ENCODE measurements around the gene IGFL4. TPM values are rescaled to one million over a fixed set of nuclear protein-coding genes. Genes with fewer than 3 reads are reported as not detected.

The IGFL4 gene
- total RNA-seq, 4 donors from 2014 or later = not detected

DNA sequence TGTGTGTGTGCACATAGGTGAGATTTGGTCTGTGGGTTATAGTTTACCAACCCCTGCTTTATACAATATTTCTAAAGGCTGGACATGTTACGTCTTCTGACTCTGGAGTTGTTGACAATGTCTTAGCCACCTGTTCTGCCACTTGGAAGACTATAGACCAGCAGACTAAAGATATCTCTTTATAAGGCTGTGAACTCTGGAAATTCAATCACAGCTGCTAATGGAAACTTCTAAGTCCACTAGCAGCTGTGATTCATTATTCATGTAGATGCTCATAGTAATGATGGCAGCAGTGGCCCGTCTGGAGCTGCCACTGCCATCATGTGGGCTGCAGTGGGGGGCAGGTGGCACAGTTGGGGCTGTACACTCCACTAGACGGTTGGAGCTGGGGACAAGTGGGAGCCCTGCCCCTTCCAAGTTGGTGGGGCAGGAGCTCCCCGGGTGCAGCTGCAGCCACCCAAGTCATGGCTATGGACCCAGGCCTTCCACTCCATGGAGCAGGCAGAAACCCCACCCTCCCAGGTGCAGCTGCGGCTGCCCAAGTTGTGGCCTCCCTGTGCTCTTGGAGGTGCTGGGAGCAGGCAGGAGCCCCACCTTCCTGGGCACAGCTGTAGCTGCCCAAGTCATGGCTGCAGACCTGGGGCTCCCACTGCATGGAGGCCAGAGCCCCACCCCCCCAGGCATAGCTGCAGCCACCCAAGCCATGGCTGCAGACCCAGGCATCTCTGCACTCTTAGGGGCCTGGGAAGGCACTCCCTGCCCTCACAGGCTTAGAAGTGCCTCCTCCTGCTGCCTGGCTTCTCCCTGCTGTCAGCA lies 8.8 kb downstream of the IGFL4 start:
- WGBS, 2 donors = 67 to 91% methylated on average over 2 to 3 of the region's 5 CpGs
- no peak for DNase-seq
- H3K4me1 ChIP-seq = no peaks in the 10 kb centered on the region
- H3K36me3 ChIP-seq = no peaks in the 10 kb centered on the region
- H3K9me3 ChIP-seq = no peaks in the 10 kb centered on the region
- H3K4me3 ChIP-seq (replicated peaks in 1 of 3) = no peak overlapping the region
- TF ChIP-seq, protein P1, sequence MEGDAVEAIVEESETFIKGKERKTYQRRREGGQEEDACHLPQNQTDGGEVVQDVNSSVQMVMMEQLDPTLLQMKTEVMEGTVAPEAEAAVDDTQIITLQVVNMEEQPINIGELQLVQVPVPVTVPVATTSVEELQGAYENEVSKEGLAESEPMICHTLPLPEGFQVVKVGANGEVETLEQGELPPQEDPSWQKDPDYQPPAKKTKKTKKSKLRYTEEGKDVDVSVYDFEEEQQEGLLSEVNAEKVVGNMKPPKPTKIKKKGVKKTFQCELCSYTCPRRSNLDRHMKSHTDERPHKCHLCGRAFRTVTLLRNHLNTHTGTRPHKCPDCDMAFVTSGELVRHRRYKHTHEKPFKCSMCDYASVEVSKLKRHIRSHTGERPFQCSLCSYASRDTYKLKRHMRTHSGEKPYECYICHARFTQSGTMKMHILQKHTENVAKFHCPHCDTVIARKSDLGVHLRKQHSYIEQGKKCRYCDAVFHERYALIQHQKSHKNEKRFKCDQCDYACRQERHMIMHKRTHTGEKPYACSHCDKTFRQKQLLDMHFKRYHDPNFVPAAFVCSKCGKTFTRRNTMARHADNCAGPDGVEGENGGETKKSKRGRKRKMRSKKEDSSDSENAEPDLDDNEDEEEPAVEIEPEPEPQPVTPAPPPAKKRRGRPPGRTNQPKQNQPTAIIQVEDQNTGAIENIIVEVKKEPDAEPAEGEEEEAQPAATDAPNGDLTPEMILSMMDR (IDR thresholded peaks at IDR 0.05) = no peak
- TF ChIP-seq POLR2A (IDR thresholded peaks at IDR 0.05) = no peak
- no peak overlapping the region for H3K27ac ChIP-seq
- intact Hi-C loops (cut with DNase I) = loop anchor here (5.0 kb wide), 1 partner anchor 230 kb away; no protein-coding TSS in a partner anchor
- H3K27me3 ChIP-seq = no peaks in the 10 kb centered on the region

DNA sequence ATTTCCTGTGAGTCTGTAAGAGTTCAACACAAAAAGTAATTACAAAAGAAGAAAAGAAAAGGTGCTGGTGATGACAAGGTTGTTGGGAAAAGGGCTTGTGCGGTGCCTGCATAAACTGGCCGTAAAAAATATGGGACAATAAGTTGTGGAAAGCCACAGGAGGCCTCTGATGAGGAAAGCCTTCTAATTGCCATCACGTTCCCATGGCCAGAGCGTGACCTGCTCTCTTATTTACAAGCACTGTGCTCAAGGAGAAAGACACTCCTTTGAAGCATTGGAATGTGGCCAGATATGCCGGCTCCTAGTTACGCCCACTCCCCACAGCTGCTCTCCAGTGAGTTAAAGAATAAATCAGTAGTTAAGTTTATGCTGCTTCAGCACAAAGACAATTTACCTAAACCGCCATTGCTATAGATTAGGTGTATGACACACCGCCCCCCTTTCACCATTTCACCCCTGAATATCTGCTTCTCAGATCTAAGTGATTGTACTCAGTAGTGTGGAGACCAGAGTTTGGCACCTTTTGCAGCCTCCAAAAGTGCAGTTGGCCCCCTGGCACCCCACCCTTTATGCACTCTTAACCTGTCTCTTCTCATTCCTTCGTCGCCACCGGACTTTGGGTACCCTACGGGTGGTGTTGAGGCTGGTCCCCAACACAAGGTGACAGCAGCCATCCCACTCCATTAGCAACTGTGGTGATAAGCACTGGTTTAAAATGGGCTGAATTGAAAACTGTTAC lies 9.8 kb downstream of the IGFL4 start:
- DNase-seq = no peak
- intact Hi-C loops (cut with DNase I) = loop anchor here (5.0 kb wide), 1 partner anchor 231 kb away; no protein-coding TSS in a partner anchor
- 43 to 52% methylated on average over 12 of the region's 12 CpGs for WGBS, 2 donors
- no peaks in the 10 kb centered on the region for H3K4me1 ChIP-seq
- TF ChIP-seq POLR2A (IDR thresholded peaks at IDR 0.05) = no peak
- TF ChIP-seq, protein P1 (IDR thresholded peaks at IDR 0.05) = no peak
- no peak overlapping the region for H3K4me3 ChIP-seq (replicated peaks in 1 of 3)
- H3K9me3 ChIP-seq = no peaks in the 10 kb centered on the region
- no peaks in the 10 kb centered on the region for H3K27me3 ChIP-seq
- H3K36me3 ChIP-seq = no peaks in the 10 kb centered on the region
- no peak overlapping the region for H3K27ac ChIP-seq

DNA sequence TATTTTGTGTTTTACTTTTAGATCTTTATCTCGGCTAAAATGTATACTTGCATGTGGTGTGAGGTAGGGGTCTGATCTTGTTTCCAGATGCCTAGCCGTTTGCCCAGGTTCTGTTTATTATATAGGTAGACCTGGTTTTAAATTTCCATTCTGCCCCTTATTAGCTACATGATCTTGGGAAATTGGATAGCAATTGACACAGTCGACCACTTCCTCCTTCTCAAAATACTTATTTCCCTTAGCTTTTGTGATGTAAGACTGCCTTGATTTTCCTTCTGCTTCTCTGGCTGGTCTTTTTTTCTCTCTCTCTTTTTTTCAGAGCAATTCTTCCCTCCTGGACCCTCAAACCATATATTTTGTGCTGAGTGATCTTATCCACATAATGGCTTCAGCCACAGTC lies 15.0 kb downstream of the IGFL4 start:
- Histone ChIP-seq H3K4me1 (no peaks in the 10 kb centered on the region), H3K27me3 (no peaks in the 10 kb centered on the region), H3K36me3 (no peaks in the 10 kb centered on the region), H3K9me3 (no peaks in the 10 kb centered on the region), H3K4me3 (replicated peaks in 1 of 3) (no peak overlapping the region), H3K27ac (no peak overlapping the region)
- DNase-seq = no peak
- WGBS, 2 donors = 85 to 89% methylated on average over 3 of the region's 3 CpGs
- intact Hi-C loops (cut with DNase I) = no loop called here
- no peak for TF ChIP-seq POLR2A (IDR thresholded peaks at IDR 0.05)
- TF ChIP-seq, protein P1 (IDR thresholded peaks at IDR 0.05) = no peak

DNA sequence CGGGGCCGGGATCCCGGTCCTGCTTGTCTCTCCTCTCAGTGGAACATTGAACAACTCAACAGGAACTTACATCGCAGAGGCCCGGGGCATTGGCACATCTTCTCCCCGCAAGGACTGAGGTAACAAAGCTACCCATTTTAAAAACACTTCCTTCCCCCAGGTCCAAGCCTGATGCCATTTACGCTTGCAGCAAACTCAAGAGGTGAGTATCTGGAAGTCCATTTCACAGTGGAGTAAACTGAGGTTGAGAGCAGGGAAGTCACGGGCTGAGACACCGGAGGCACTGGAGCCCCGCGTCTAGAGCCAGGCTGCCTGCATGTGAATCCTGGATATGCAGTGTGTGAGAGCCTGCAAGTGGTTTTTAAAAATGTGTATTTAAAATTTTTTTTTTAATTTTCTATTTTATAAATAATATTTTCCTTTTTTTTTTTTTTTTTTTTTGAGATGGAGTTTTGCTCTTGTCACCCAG lies 17.5 kb downstream of the IGFL4 start:
- no peaks in the 10 kb centered on the region for H3K27me3 ChIP-seq
- intact Hi-C loops (cut with DNase I) = no loop called here
- H3K9me3 ChIP-seq = no peaks in the 10 kb centered on the region
- no peak overlapping the region for H3K4me3 ChIP-seq (replicated peaks in 1 of 3)
- DNase-seq = no peak
- no peak overlapping the region for H3K27ac ChIP-seq
- no peaks in the 10 kb centered on the region for H3K36me3 ChIP-seq
- WGBS, 2 donors = 69 to 74% methylated on average over 9 of the region's 11 CpGs
- no peaks in the 10 kb centered on the region for H3K4me1 ChIP-seq
- TF ChIP-seq, protein P1 (IDR thresholded peaks at IDR 0.05) = no peak
- TF ChIP-seq POLR2A (IDR thresholded peaks at IDR 0.05) = no peak

Measured in thyroid gland (tissue), 4 donors.